ENCODE results near the gene UBE2J2.

UBE2J2 gene

GRCh38 chr1:1273512-1274298 is at the start of gene UBE2J2:
Gene UBE2J2 (minus strand): TSS chr1:1273854. CDS start chr1:1267992, 5,862 bp downstream.
- no peak for TF ChIP-seq CTCF (IDR thresholded peaks at IDR 0.05; ENCODE audit: extremely low read depth, insufficient read depth, missing control alignments)
- in situ Hi-C loops (cut with MboI; ENCODE audit: low pct_unique_long_range_greater_than_20kb, low sequenced_read_pairs, unreplicated experiment): no loop called here
- DNase-seq (ENCODE audit: low spot score): peak; percentile 100

- in situ Hi-C loops (cut with MboI; ENCODE audit: low pct_unique_long_range_greater_than_20kb, low sequenced_read_pairs, unreplicated experiment): no loop called here
- DNase-seq (ENCODE audit: low spot score): no peak
- TF ChIP-seq CTCF (IDR thresholded peaks at IDR 0.05; ENCODE audit: extremely low read depth, insufficient read depth, missing control alignments): no peak
These were observed 49.3 kb upstream of the UBE2J2 start for GRCh38 chr1:1322952-1323351.

GRCh38 chr1:1322418-1322817 is 48.8 kb upstream of the UBE2J2 start:
- no peak for TF ChIP-seq CTCF (IDR thresholded peaks at IDR 0.05; ENCODE audit: extremely low read depth, insufficient read depth, missing control alignments)
- in situ Hi-C loops (cut with MboI; ENCODE audit: low pct_unique_long_range_greater_than_20kb, low sequenced_read_pairs, unreplicated experiment): no loop called here

GRCh38 chr1:1321477-1321876 is 47.8 kb upstream of the UBE2J2 start:
- no peak for DNase-seq (ENCODE audit: low spot score)
- TF ChIP-seq CTCF (IDR thresholded peaks at IDR 0.05; ENCODE audit: extremely low read depth, insufficient read depth, missing control alignments): no peak
- in situ Hi-C loops (cut with MboI; ENCODE audit: low pct_unique_long_range_greater_than_20kb, low sequenced_read_pairs, unreplicated experiment): no loop called here

More at GRCh38 chr1:1322418-1322817, 48.8 kb upstream of the UBE2J2 start:
- no peak for DNase-seq (ENCODE audit: low spot score)

- in situ Hi-C loops (cut with MboI; ENCODE audit: low pct_unique_long_range_greater_than_20kb, low sequenced_read_pairs, unreplicated experiment): no loop called here
- DNase-seq (ENCODE audit: low spot score): no peak
- TF ChIP-seq CTCF (IDR thresholded peaks at IDR 0.05; ENCODE audit: extremely low read depth, insufficient read depth, missing control alignments): no peak
These were observed 47.2 kb upstream of the UBE2J2 start for GRCh38 chr1:1320666-1321448.

- in situ Hi-C loops (cut with MboI; ENCODE audit: low pct_unique_long_range_greater_than_20kb, low sequenced_read_pairs, unreplicated experiment): no loop called here
- no peak for TF ChIP-seq CTCF (IDR thresholded peaks at IDR 0.05; ENCODE audit: extremely low read depth, insufficient read depth, missing control alignments)
- DNase-seq (ENCODE audit: low spot score): no peak
These were observed 45.9 kb upstream of the UBE2J2 start for GRCh38 chr1:1319646-1319941.
